K562 (cell line): ENCODE measurements around the gene PEPD. TPM values are rescaled to one million over a fixed set of nuclear protein-coding genes. Genes with fewer than 3 reads are reported as not detected.

Experiments
- ATAC-seq: fragments of 200-7000 bp; cut with Tn5 transposase; 3 replicates; pipeline ENCODE4 v1.9.1; 2020; ENCODE audit warnings: moderate library complexity
- BruUV-seq: library from RNA; stranded (reverse); fragments of 400-500 nt; replicated peaks from 2 replicates; lab custom pipeline; 2021; lab: Mats Ljungman, UMichigan
- CTCF ChIA-PET: fragments of 300-600 bp; formaldehyde crosslinking; extraction: SDS; loops from one replicate; lab custom pipeline; 2021; ENCODE audit warnings: low intra/inter-chr PET ratio; lab: Yijun Ruan, JAX
- POLR2A ChIA-PET: fragments of 300-600, 350-650 bp; sonication (Branson Sonifier 250); formaldehyde crosslinking; extraction: SDS; loops from one replicate; lab custom pipeline; 2021; ENCODE audit warnings: antibody characterized with exemption, inconsistent platforms; lab: Yijun Ruan, JAX
- DNase-seq, 4 experiments: peaks; one replicate each; pipeline versions ENCODE4 v3.0.0 to v3.0.0-alpha.2; 2011 to 2018; ENCODE audit warnings: low spot score in 3 of 4, mixed read lengths in 3 of 4; ENCODE audit errors: extremely low read depth in 1 of 4
- FAIRE-seq: peaks from 2 replicates; lab custom pipeline; 2011; peaks lifted over from hg19 to GRCh38; lab: Jason Lieb, UNC
- H2AFZ ChIP-seq: 2 replicates; pipeline ENCODE4 v1.6.0; 2011; ENCODE audit warnings: low read depth, low read length, control low read depth, inconsistent platforms
- H3K27ac ChIP-seq: fragments of 200-600 bp; 3 replicates; pipeline ENCODE4 v1.8.0; 2011; ENCODE audit warnings: low read depth, mild to moderate bottlenecking, control low read depth, inconsistent platforms, low read length, moderate library complexity, mixed read lengths; ENCODE audit errors: extremely low read depth
- H3K27me3 ChIP-seq, 2 experiments: fragments of 300-600 bp in 1 of 2; 2 replicates in 1 of 2; 3 replicates in 1 of 2; pipeline versions ENCODE4 v1.6.0 to v1.8.0; 2011; ENCODE audit warnings: inconsistent platforms in 2 of 2, low read length in 2 of 2, mild to moderate bottlenecking in 1 of 2, mixed read lengths in 1 of 2, moderate library complexity in 1 of 2; ENCODE audit not compliant: control insufficient read depth in 2 of 2, insufficient read depth in 2 of 2
- H3K36me3 ChIP-seq: fragments of 300-600 bp; 3 replicates; pipeline ENCODE4 v1.8.0; 2011; ENCODE audit warnings: mild to moderate bottlenecking, low read length, inconsistent platforms; ENCODE audit not compliant: control insufficient read depth, insufficient read depth
- H3K4me1 ChIP-seq, 2 experiments: fragments of 200-600 bp in 1 of 2; replicated peaks in 1 of 2; 2 replicates in 1 of 2; 3 replicates in 1 of 2; pipeline versions ENCODE4 v1.5.1 to v1.8.0; 2011; ENCODE audit warnings: inconsistent platforms in 2 of 2, low read length in 2 of 2, mild to moderate bottlenecking in 1 of 2, mixed read lengths in 1 of 2, moderate library complexity in 1 of 2; ENCODE audit not compliant: control insufficient read depth in 2 of 2, insufficient read depth in 2 of 2
- H3K4me2 ChIP-seq: 2 replicates; pipeline ENCODE4 v1.6.1; 2011; ENCODE audit warnings: low read length, control low read depth, inconsistent platforms, mixed read lengths; ENCODE audit not compliant: insufficient read depth
- H3K4me3 ChIP-seq: fragments of 200-600 bp; sonication (generic), shearing (Covaris generic); 2 replicates; pipeline ENCODE4 v1.5.1; 2016; ENCODE audit warnings: control low read depth, inconsistent platforms
- H3K79me2 ChIP-seq: fragments of 200-600 bp; 3 replicates; pipeline ENCODE4 v1.8.0; 2011; ENCODE audit warnings: low read length, inconsistent platforms; ENCODE audit not compliant: control insufficient read depth, insufficient read depth
- H3K9ac ChIP-seq, 2 experiments: 2 replicates each; pipeline versions ENCODE4 v1.6.0 to v1.6.1; 2011; ENCODE audit warnings: low read depth in 2 of 2, low read length in 2 of 2, control low read depth in 1 of 2, inconsistent platforms in 1 of 2, mild to moderate bottlenecking in 1 of 2, mixed read lengths in 1 of 2; ENCODE audit not compliant: insufficient read depth in 1 of 2
- H3K9me1 ChIP-seq: one replicate; pipeline ENCODE4 v1.6.0; 2011; ENCODE audit warnings: inconsistent platforms, mild to moderate bottlenecking, low read length, moderate library complexity; ENCODE audit not compliant: control insufficient read depth, insufficient read depth
- H3K9me3 ChIP-seq: replicated peaks from 2 replicates; pipeline ENCODE4 v1.5.1; 2011; ENCODE audit warnings: low read depth, low read length, inconsistent platforms; ENCODE audit not compliant: control insufficient read depth, insufficient read depth
- H4K20me1 ChIP-seq: replicated peaks from 2 replicates; pipeline ENCODE4 v1.6.1; 2011; ENCODE audit warnings: low read length, inconsistent platforms, mixed read lengths; ENCODE audit not compliant: control insufficient read depth, insufficient read depth
- ARID4B ChIP-seq: sonication (generic); formaldehyde crosslinking; IDR thresholded peaks from 2 replicates; pipeline ENCODE4 v1.8.0; 2022; ENCODE audit warnings: mild to moderate bottlenecking, missing genetic modification reagents
- ETV5 ChIP-seq: sonication (generic); formaldehyde crosslinking; IDR thresholded peaks from 2 replicates; pipeline ENCODE4 v1.4.0; 2020; ENCODE audit warnings: low read depth, mild to moderate bottlenecking, missing genetic modification reagents
- ILK ChIP-seq: fragments of 450-650 bp; IDR thresholded peaks from 2 replicates; pipeline ENCODE4 v1.6.1; 2016; ENCODE audit warnings: missing genetic modification characterization, low read depth, mild to moderate bottlenecking, missing compliant biosample characterization, moderate library complexity, borderline replicate concordance
- KAT2B ChIP-seq: IDR thresholded peaks from one replicate; pipeline ENCODE4 v1.6.1; 2012; ENCODE audit warnings: low read depth, mild to moderate bottlenecking, control low read depth, inconsistent platforms, low read length, moderate library complexity
- NFXL1 ChIP-seq: fragments of 450-650 bp; formaldehyde crosslinking; IDR thresholded peaks from 2 replicates; pipeline ENCODE4 v1.4.0; 2021; ENCODE audit warnings: mild to moderate bottlenecking
- POLR3A ChIP-seq: IDR thresholded peaks from 2 replicates; pipeline ENCODE4 v1.6.1; 2011; ENCODE audit warnings: borderline replicate concordance, mild to moderate bottlenecking, moderate library complexity; ENCODE audit not compliant: insufficient read length, insufficient read depth; ENCODE audit errors: extremely low read depth
- RBFOX2 ChIP-seq: fragments of 200-400 bp; formaldehyde crosslinking; IDR thresholded peaks from 2 replicates; pipeline ENCODE4 v1.6.1; 2017; ENCODE audit warnings: low read depth, mild to moderate bottlenecking, low read length, moderate library complexity
- RUNX1 ChIP-seq: sonication (generic); IDR thresholded peaks from 2 replicates; pipeline ENCODE4 v1.6.1; 2016; ENCODE audit warnings: antibody characterized with exemption, low read depth
- SAP30 ChIP-seq: fragments of 200-600 bp; sonication (generic); IDR thresholded peaks from 2 replicates; pipeline ENCODE4 v1.6.1; 2012; ENCODE audit warnings: borderline replicate concordance, low read depth, mild to moderate bottlenecking, moderate library complexity, low read length, control low read depth, inconsistent platforms; ENCODE audit not compliant: insufficient read depth, poor library complexity, severe bottlenecking
- SMARCB1 ChIP-seq: IDR thresholded peaks from 2 replicates; pipeline ENCODE4 v1.6.1; 2011; ENCODE audit warnings: improper control_type of control experiment, low read depth; ENCODE audit not compliant: insufficient read length
- SPI1 ChIP-seq: IDR thresholded peaks from 2 replicates; pipeline ENCODE4 v1.6.1; 2011; ENCODE audit warnings: low read depth, low read length, control low read depth, borderline replicate concordance
- UBTF ChIP-seq, 2 experiments: IDR thresholded peaks; 2 replicates each; pipeline ENCODE4 v1.6.1; 2012; ENCODE audit warnings: improper control_type of control experiment in 2 of 2, low read depth in 2 of 2, low read length in 2 of 2, borderline replicate concordance in 1 of 2
- ZNF354B ChIP-seq: fragments of 250-450 bp; sonication (Bioruptor Pico); IDR thresholded peaks from 2 replicates; pipeline ENCODE4 v1.4.0; 2020
- ZNF589 ChIP-seq: fragments of 200-800 bp; sonication (Bioruptor generic); IDR thresholded peaks from 2 replicates; pipeline ENCODE4 v1.6.1; 2016; ENCODE audit warnings: low read depth, missing genetic modification characterization, missing compliant biosample characterization
- WGBS: fragments of 100-300 bp; shearing (Covaris generic); methylation state at CpG from one replicate; pipeline ENCODE4 v1.1.6; 2016; ENCODE audit warnings: low coverage, mixed read lengths; ENCODE audit not compliant: insufficient coverage; ENCODE audit errors: missing lambda C conversion rate; 5-methylcytosine and 5-hydroxymethylcytosine counted together
- in situ Hi-C: fragments of 300-500 bp; cut with MboI; formaldehyde crosslinking; loops from 4 replicates; pipeline ENCODE4 v1.15.0; 2018; ENCODE audit warnings: inconsistent platforms, mixed read lengths
- intact Hi-C: fragments of 100-400 bp; cut with micrococcal nuclease; formaldehyde crosslinking; loops from 2 replicates; pipeline ENCODE4 v1.14.2; 2022
- polyA plus RNA-seq, 8 experiments: library from polyadenylated mRNA; depleted of rRNA in 4 of 8; stranded (reverse) in 5 of 8; unstranded in 3 of 8; fragments of >200 nt; fragmentation: Nextera tagmentation in 2 of 8; fragmentation: Illumina TruSeq in 1 of 8; extraction: Ambion mirVana in 2 of 8; extraction: Trizol in 1 of 8; gene quantifications; 2 replicates each; pipeline versions ENCODE4 v1.2.1 to v1.2.3, GENCODE V29; 2011 to 2014; ENCODE audit warnings: inconsistent platforms in 1 of 8, missing spikeins in 1 of 8
- total RNA-seq, 7 experiments: library from RNA; depleted of rRNA in 6 of 7; stranded (reverse); fragments of >200 nt in 6 of 7; fragmentation: Illumina TruSeq in 2 of 7; extraction: Trizol in 2 of 7; gene quantifications; 2 replicates each; pipeline versions ENCODE4 v1.2.1 to v1.2.3, GENCODE V29; 2011 to 2021; ENCODE audit warnings: low replicate concordance in 1 of 7

PEPD gene
- total and polyA plus RNA-seq, 9 of the 15 experiments (the other 6 are each of a cell fraction or from before 2014, with no cell fraction given) = 1.3 to 19.2 (median 16.0) TPM

- no peak for TF ChIP-seq ARID4B (CRISPR knock-in tag)
- TF ChIP-seq ETV5 (CRISPR knock-in tag) = no peak
- no peak for TF ChIP-seq POLR3A
- no peak for TF ChIP-seq SAP30
- no peak for TF ChIP-seq RUNX1
- TF ChIP-seq ZNF354B (CRISPR knock-in tag) = no peak
Measured at GRCh38 chr19:33465371-33465770, 56.2 kb downstream of the PEPD start (continued).

- ATAC-seq (no peak), DNase-seq (no peak), FAIRE-seq (no peak)
- Histone ChIP-seq H3K27ac (no peak overlapping the region), H3K4me2 (no peak overlapping the region), H3K9me3 (no peaks in the 10 kb centered on the region), H3K36me3 (no peaks in the 10 kb centered on the region), H3K4me3 (no peak overlapping the region), H3K9me1 (no peaks in the 10 kb centered on the region), H3K9ac (no peak overlapping the region), H2AFZ (no peak overlapping the region), H3K4me1 (peaks cover 0 to 4% of the 10 kb centered on the region in 2 experiments; a peak in 2 of 5 replicates), H3K79me2 (no peaks in the 10 kb centered on the region), H4K20me1 (peaks cover 13% of the 10 kb centered on the region), H3K27me3 (peaks cover 7 to 29% of the 10 kb centered on the region in 2 experiments; a peak in 2 of 5 replicates)
- ChIA-PET CTCF (no interaction called here), POLR2A (interaction anchor here (0.5 to 0.6 kb wide), 3 partner anchors 11 to 288 kb away, joined by 3 to 4 read pairs (median 3); no protein-coding TSS in a partner anchor)
- in situ Hi-C loops = no loop called here
- intact Hi-C loops = no loop called here
- WGBS = 16% methylated on average over 10 of the region's 10 CpGs
- BruUV-seq = no TSS peak
- TF ChIP-seq ZNF589 (CRISPR knock-in tag) (no peak), SPI1 (no peak), SMARCB1 (no peak), NFXL1 (CRISPR knock-in tag) (no peak), UBTF (IDR thresholded peaks at IDR 0.05; ENCODE audit: borderline replicate concordance in 1 of 2, low read depth in 2 of 2, low read length in 2 of 2) (no peak), ILK (tag) (no peak), RBFOX2 (no peak), KAT2B (no peak)
Measured at GRCh38 chr19:33464733-33465115, 56.9 kb downstream of the PEPD start.
